Breast epithelium (tissue), 3 donors: ENCODE results near the gene RCOR2.

Source experiments
- CTCF ChIP-seq, 3 donors: fragments of 450-650 bp; IDR thresholded peaks; one replicate each; pipeline ENCODE4 v1.5.1; 2016 to 2017; ENCODE audit warnings: antibody characterized with exemption in 3 of 3, mild to moderate bottlenecking in 3 of 3, moderate library complexity in 3 of 3
- POLR2AphosphoS5 ChIP-seq, 3 donors: sonication (generic); formaldehyde crosslinking; IDR thresholded peaks; one replicate each; pipeline ENCODE4 v1.6.1; 2017; ENCODE audit warnings: antibody characterized with exemption in 3 of 3

- TF ChIP-seq CTCF (IDR thresholded peaks at IDR 0.05) (no peak), POLR2AphosphoS5 (IDR thresholded peaks at IDR 0.05) (no peak)
Observed at GRCh38 chr11:63869683-63870082, 47.3 kb downstream of the RCOR2 start.
